ENCODE data around the gene SV2C. TPM values are rescaled to one million over a fixed set of nuclear protein-coding genes. Genes with fewer than 3 reads are reported as not detected.
A peak's percentile ranks its signal among the peaks of the same experiment; 100 is the strongest.

Gene SV2C
- total RNA-seq, 1 experiment from 2014 or later, result not detected

DNA sequence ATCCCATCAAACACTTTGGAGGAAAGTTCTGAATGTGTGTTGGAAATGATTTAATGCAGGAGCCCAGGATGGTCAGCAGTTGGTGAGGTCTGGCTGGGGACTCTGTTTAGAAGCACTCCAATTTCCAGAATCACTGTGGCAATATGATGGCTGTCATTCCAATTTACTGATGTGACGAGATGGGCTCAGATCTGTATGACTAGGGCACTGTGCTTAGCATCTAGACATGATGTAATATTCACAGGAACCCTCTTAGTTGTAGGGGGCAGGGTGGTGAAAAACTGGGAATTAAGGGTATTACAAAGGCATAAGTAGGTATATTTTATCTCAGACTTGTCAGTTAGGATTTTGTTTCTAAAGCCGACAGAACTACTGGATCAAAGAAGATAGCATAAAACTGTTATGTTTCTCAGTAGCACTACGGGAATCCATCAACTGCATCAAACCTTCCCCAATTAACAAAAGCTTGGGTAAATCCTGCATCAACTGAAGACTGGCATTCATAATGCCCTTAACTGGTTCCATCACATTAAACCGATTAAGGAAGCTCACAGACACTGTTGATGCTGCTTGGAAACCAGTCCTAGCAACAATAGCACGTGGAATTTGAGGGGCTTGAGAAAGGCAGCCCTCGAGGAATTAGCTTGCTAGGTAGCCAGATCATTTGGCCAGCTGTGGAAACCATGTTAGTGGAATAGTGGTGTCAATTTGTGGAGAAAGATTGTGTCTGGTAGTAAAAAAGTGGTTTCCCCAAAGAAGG, 86.1 kb downstream of the SV2C start:
- intact Hi-C loops (cut with micrococcal nuclease), result no loop called here
- Mint-ChIP-seq H3K9me3 (ENCODE audit: unreplicated experiment) (peaks cover 7% of the 10 kb centered on the region), H3K4me3 (ENCODE audit: unreplicated experiment) (no peak overlapping the region), H3K27ac (ENCODE audit: low read depth, unreplicated experiment) (no peak overlapping the region), H3K4me1 (ENCODE audit: insufficient read depth, unreplicated experiment) (no peaks in the 10 kb centered on the region), H3K36me3 (ENCODE audit: insufficient read depth, unreplicated experiment) (no peaks in the 10 kb centered on the region), H3K27me3 (ENCODE audit: insufficient read depth, unreplicated experiment) (peaks cover 32% of the 10 kb centered on the region)
- ChIA-PET POLR2A (no interaction called here), CTCF (interaction anchor here (0.7 kb wide), 1 partner anchor 434 kb away, joined by 3 read pairs; no protein-coding TSS in a partner anchor)
- no TSS peak for BruUV-seq (replicated peaks)
- TF ChIP-seq, protein P1, sequence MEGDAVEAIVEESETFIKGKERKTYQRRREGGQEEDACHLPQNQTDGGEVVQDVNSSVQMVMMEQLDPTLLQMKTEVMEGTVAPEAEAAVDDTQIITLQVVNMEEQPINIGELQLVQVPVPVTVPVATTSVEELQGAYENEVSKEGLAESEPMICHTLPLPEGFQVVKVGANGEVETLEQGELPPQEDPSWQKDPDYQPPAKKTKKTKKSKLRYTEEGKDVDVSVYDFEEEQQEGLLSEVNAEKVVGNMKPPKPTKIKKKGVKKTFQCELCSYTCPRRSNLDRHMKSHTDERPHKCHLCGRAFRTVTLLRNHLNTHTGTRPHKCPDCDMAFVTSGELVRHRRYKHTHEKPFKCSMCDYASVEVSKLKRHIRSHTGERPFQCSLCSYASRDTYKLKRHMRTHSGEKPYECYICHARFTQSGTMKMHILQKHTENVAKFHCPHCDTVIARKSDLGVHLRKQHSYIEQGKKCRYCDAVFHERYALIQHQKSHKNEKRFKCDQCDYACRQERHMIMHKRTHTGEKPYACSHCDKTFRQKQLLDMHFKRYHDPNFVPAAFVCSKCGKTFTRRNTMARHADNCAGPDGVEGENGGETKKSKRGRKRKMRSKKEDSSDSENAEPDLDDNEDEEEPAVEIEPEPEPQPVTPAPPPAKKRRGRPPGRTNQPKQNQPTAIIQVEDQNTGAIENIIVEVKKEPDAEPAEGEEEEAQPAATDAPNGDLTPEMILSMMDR (IDR thresholded peaks at IDR 0.05; ENCODE audit: unreplicated experiment), result no peak
- DNase-seq (ENCODE audit: unreplicated experiment), result no peak

DNA sequence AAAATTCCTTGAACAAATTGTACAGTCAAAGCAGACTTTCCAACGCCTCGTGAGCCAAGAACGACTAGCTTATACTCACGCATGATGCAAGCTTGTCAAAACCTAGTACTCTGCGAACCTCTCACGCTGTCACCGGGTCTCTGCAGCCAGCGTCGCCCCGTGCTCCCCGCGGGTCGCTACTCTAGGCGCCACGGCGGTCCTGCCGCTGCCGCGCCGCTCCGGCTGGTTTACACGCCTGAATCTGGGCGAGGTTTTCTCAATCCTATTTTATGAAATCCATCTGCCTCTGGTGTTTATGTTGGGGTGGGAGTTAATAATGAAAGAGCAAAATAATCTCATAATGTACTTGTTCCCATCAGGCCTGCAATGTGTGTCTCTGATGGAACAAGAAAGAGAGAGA, 90.9 kb downstream of the SV2C start:
- ChIA-PET POLR2A (no interaction called here), CTCF (interaction anchor here (0.6 to 3.3 kb wide), 18 partner anchors 8 to 513 kb away, joined by 3 to 39 read pairs (median 8); no protein-coding TSS in a partner anchor)
- intact Hi-C loops (cut with micrococcal nuclease), result loop anchor here (2.0 kb wide), 1 partner anchor 439 kb away; no protein-coding TSS in a partner anchor
- H3K27me3 Mint-ChIP-seq (ENCODE audit: insufficient read depth, unreplicated experiment), result no peaks in the 10 kb centered on the region
- DNase-seq (ENCODE audit: unreplicated experiment), result no peak
- H3K4me1 Mint-ChIP-seq (ENCODE audit: insufficient read depth, unreplicated experiment), result no peaks in the 10 kb centered on the region
- no peak overlapping the region for H3K4me3 Mint-ChIP-seq (ENCODE audit: unreplicated experiment)
- H3K27ac Mint-ChIP-seq (ENCODE audit: low read depth, unreplicated experiment), result no peak overlapping the region
- TF ChIP-seq, protein P1 (IDR thresholded peaks at IDR 0.05; ENCODE audit: unreplicated experiment), result no peak
- no peaks in the 10 kb centered on the region for H3K9me3 Mint-ChIP-seq (ENCODE audit: unreplicated experiment)
- BruUV-seq (replicated peaks), result no TSS peak
- H3K36me3 Mint-ChIP-seq (ENCODE audit: insufficient read depth, unreplicated experiment), result no peaks in the 10 kb centered on the region

DNA sequence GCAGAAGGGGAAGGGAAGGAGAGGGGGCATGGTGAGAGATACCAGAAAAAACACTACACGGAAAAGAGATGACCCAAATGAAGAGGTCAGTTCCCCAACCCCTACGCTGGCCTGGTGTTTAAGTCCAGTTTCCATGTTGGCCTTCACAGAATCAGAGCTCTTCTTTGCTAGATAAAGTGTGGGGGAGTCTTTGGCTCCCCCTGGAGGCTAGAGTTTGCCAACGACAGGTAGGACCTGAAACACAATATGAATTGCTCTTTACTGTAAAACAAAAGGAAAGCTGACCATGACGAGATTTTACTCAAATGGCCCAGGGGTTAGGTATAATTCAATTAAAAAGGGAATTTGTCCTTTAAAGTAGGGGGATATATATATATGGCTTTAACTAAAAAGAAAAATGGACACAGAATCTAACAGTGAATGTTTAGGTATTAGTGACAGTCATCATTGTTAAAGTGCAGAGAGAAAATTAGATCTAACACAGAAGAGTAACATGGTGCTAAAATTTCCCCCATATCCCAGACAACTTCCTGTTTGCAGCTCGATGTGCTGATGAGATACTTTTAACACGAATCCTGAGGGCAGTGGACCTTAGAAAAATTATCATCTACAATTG, 92.0 kb downstream of the SV2C start:
- H3K9me3 Mint-ChIP-seq (ENCODE audit: unreplicated experiment), result no peaks in the 10 kb centered on the region
- CTCF ChIA-PET, result interaction anchor here (0.6 to 3.3 kb wide), 42 partner anchors 9 to 650 kb away, joined by 3 to 39 read pairs (median 4); no protein-coding TSS in a partner anchor

More for the DNA sequence above, 92.0 kb downstream of the SV2C start:
- Mint-ChIP-seq H3K36me3 (ENCODE audit: insufficient read depth, unreplicated experiment) (no peaks in the 10 kb centered on the region), H3K4me1 (ENCODE audit: insufficient read depth, unreplicated experiment) (no peaks in the 10 kb centered on the region), H3K27me3 (ENCODE audit: insufficient read depth, unreplicated experiment) (no peaks in the 10 kb centered on the region), H3K4me3 (ENCODE audit: unreplicated experiment) (no peak overlapping the region), H3K27ac (ENCODE audit: low read depth, unreplicated experiment) (no peak overlapping the region)
- peak; percentile 69 for DNase-seq (ENCODE audit: unreplicated experiment)
- POLR2A ChIA-PET, result interaction anchor here (0.7 to 1.0 kb wide), 2 partner anchors 19 to 440 kb away, joined by 3 to 4 read pairs; no protein-coding TSS in a partner anchor
- intact Hi-C loops (cut with micrococcal nuclease), result loop anchor here (2.0 kb wide), 1 partner anchor 440 kb away; no protein-coding TSS in a partner anchor
- TF ChIP-seq, protein P1 (IDR thresholded peaks at IDR 0.05; ENCODE audit: unreplicated experiment), result peak; percentile 81
- no TSS peak for BruUV-seq (replicated peaks)
